ENCODE data around the gene GPR107.

The GPR107 gene

GRCh38 chr9:130053109-130053503, 600 bp upstream of the GPR107 start:
- peaks cover 29 to 77% (median 36%) of the 10 kb centered on the region in 10 experiments for H3K4me1 ChIP-seq
- H3K27ac ChIP-seq: peak overlapping the region; percentile 82 to 99 (median 90)
- H3K4me3 ChIP-seq: peak overlapping the region; percentile 82 to 99 (median 94)
- H3K4me2 ChIP-seq: peak overlapping the region; percentile 90 to 100 (median 96)
- H4K20me1 ChIP-seq: peaks cover 0 to 22% (median 7%) of the 10 kb centered on the region in 11 experiments; a peak in 10 of 22 replicates
- H3K9ac ChIP-seq: peak overlapping the region; percentile 90 to 97 (median 93)
- no peaks in the 10 kb centered on the region for H3K9me3 ChIP-seq (replicated peaks in 1 of 11)
- H3K36me3 ChIP-seq: peaks cover 4 to 13% (median 6%) of the 10 kb centered on the region in 11 experiments; a peak in 18 of 22 replicates
- TF ChIP-seq Cebpa-rat (IDR thresholded peaks at IDR 0.05): no peak
- no peaks in the 10 kb centered on the region for H3K27me3 ChIP-seq

- peaks cover 29 to 71% (median 36%) of the 10 kb centered on the region in 10 experiments for H3K4me1 ChIP-seq
- no peak for TF ChIP-seq Cebpa-rat (IDR thresholded peaks at IDR 0.05)
- H3K36me3 ChIP-seq: peaks cover 17 to 26% (median 19%) of the 10 kb centered on the region in 11 experiments; a peak in 21 of 22 replicates
- peak overlapping the region; percentile 82 to 99 (median 90) for H3K27ac ChIP-seq
- peak overlapping the region; percentile 82 to 99 (median 94) for H3K4me3 ChIP-seq
- peak overlapping the region; percentile 90 to 100 (median 96) for H3K4me2 ChIP-seq
- H3K9me3 ChIP-seq (replicated peaks in 1 of 11): no peaks in the 10 kb centered on the region
- no peaks in the 10 kb centered on the region for H3K27me3 ChIP-seq
- peaks cover 0 to 34% (median 15%) of the 10 kb centered on the region in 11 experiments; a peak in 13 of 22 replicates for H4K20me1 ChIP-seq
- peak overlapping the region; percentile 90 to 97 (median 93) for H3K9ac ChIP-seq
Observed at GRCh38 chr9:130054325-130054786, 650 bp downstream of the GPR107 start.

GRCh38 chr9:130054820-130055219, 1.1 kb downstream of the GPR107 start:
- Histone ChIP-seq H3K9me3 (replicated peaks in 1 of 11) (no peaks in the 10 kb centered on the region), H3K36me3 (peaks cover 17 to 31% (median 23%) of the 10 kb centered on the region in 11 experiments; a peak in 21 of 22 replicates), H3K27ac (peak overlapping the region; percentile 82 to 99 (median 90); a peak in 20 of 22 replicates), H3K27me3 (no peaks in the 10 kb centered on the region), H3K4me3 (peak overlapping the region; percentile 82 to 99 (median 94)), H4K20me1 (peaks cover 0 to 37% (median 19%) of the 10 kb centered on the region in 11 experiments; a peak in 13 of 22 replicates), H3K9ac (peak overlapping the region; percentile 90 to 97 (median 93)), H3K4me1 (peaks cover 29 to 67% (median 36%) of the 10 kb centered on the region in 10 experiments), H3K4me2 (peak overlapping the region; percentile 90 to 100 (median 96))
- no peak for TF ChIP-seq Cebpa-rat (IDR thresholded peaks at IDR 0.05)

- peaks cover 10 to 67% (median 37%) of the 10 kb centered on the region in 11 experiments; a peak in 16 of 22 replicates for H4K20me1 ChIP-seq
- TF ChIP-seq Cebpa-rat (IDR thresholded peaks at IDR 0.05): no peak
- H3K9ac ChIP-seq: no peak overlapping the region
Observed at GRCh38 chr9:130058154-130058553, 4.4 kb downstream of the GPR107 start.

GRCh38 chr9:130058887-130059286, 5.2 kb downstream of the GPR107 start:
- Histone ChIP-seq H3K9me3 (replicated peaks in 1 of 11) (no peaks in the 10 kb centered on the region), H3K27ac (no peak overlapping the region), H3K4me3 (no peak overlapping the region), H3K36me3 (peaks cover 17 to 44% (median 30%) of the 10 kb centered on the region in 11 experiments; a peak in 21 of 22 replicates), H3K4me2 (no peak overlapping the region), H3K27me3 (no peaks in the 10 kb centered on the region), H3K9ac (no peak overlapping the region), H4K20me1 (peaks cover 10 to 73% (median 39%) of the 10 kb centered on the region in 11 experiments; a peak in 16 of 22 replicates), H3K4me1 (peaks cover 29 to 77% (median 38%) of the 10 kb centered on the region in 10 experiments)
- TF ChIP-seq Cebpa-rat (IDR thresholded peaks at IDR 0.05): no peak

More at GRCh38 chr9:130058154-130058553, 4.4 kb downstream of the GPR107 start:
- H3K4me2 ChIP-seq: no peak overlapping the region
- no peaks in the 10 kb centered on the region for H3K9me3 ChIP-seq (replicated peaks in 1 of 11)
- H3K36me3 ChIP-seq: peaks cover 17 to 44% (median 30%) of the 10 kb centered on the region in 11 experiments; a peak in 21 of 22 replicates
- H3K27ac ChIP-seq: no peak overlapping the region
- no peaks in the 10 kb centered on the region for H3K27me3 ChIP-seq
- H3K4me3 ChIP-seq: no peak overlapping the region
- H3K4me1 ChIP-seq: peaks cover 30 to 70% (median 38%) of the 10 kb centered on the region in 10 experiments

GRCh38 chr9:130060296-130060695, 6.6 kb downstream of the GPR107 start:
- no peaks in the 10 kb centered on the region for H3K27me3 ChIP-seq
- H3K4me3 ChIP-seq: no peak overlapping the region
- peaks cover 19 to 79% (median 28%) of the 10 kb centered on the region in 10 experiments for H3K4me1 ChIP-seq
- no peaks in the 10 kb centered on the region for H3K9me3 ChIP-seq (replicated peaks in 1 of 11)
- peaks cover 17 to 55% (median 40%) of the 10 kb centered on the region in 11 experiments for H3K36me3 ChIP-seq
- H3K4me2 ChIP-seq: peak overlapping the region in 3 of 11 experiments; percentile 64 to 89 (median 80); a peak in 4 of 22 replicates
- peaks cover 10 to 86% (median 41%) of the 10 kb centered on the region in 11 experiments; a peak in 16 of 22 replicates for H4K20me1 ChIP-seq
- no peak overlapping the region for H3K9ac ChIP-seq
- no peak overlapping the region for H3K27ac ChIP-seq
- no peak for TF ChIP-seq Cebpa-rat (IDR thresholded peaks at IDR 0.05)

- Histone ChIP-seq H3K4me1 (peaks cover 19 to 80% (median 33%) of the 10 kb centered on the region in 10 experiments), H3K36me3 (peaks cover 15 to 53% (median 42%) of the 10 kb centered on the region in 11 experiments), H3K9me3 (replicated peaks in 1 of 11) (0 out of 22 replicates have a peak, but pooled peaks cover 0 to 2% (median 0%) of the 10 kb centered on the region in 11 experiments), H3K27me3 (no peaks in the 10 kb centered on the region), H3K4me2 (peak overlapping the region; percentile 8 to 89 (median 41); a peak in 16 of 22 replicates), H3K9ac (no peak overlapping the region; a peak in 1 of 22 replicates), H3K4me3 (no peak overlapping the region), H4K20me1 (peaks cover 5 to 90% (median 41%) of the 10 kb centered on the region in 11 experiments; a peak in 16 of 22 replicates), H3K27ac (no peak overlapping the region; a peak in 1 of 22 replicates)
- no peak for TF ChIP-seq Cebpa-rat (IDR thresholded peaks at IDR 0.05)
Observed at GRCh38 chr9:130062750-130063149, 9.0 kb downstream of the GPR107 start.

GRCh38 chr9:130064621-130065020, 10.9 kb downstream of the GPR107 start:
- H3K36me3 ChIP-seq: peaks cover 0 to 34% (median 23%) of the 10 kb centered on the region in 11 experiments; a peak in 20 of 22 replicates
- H3K4me3 ChIP-seq: no peak overlapping the region
- no peak overlapping the region for H3K9ac ChIP-seq
- H3K9me3 ChIP-seq (replicated peaks in 1 of 11): 0 out of 22 replicates have a peak, but pooled peaks cover 0 to 2% (median 0%) of the 10 kb centered on the region in 11 experiments
- H3K4me2 ChIP-seq: 0 out of 22 replicates have a peak overlapping the region, but pooled peaks of 1 of the 11 experiments have one; percentile 11
- H3K27me3 ChIP-seq: no peaks in the 10 kb centered on the region
- H4K20me1 ChIP-seq: peaks cover 0 to 92% (median 37%) of the 10 kb centered on the region in 11 experiments; a peak in 14 of 22 replicates
- no peak for TF ChIP-seq Cebpa-rat (IDR thresholded peaks at IDR 0.05)
- H3K4me1 ChIP-seq: peaks cover 24 to 93% (median 51%) of the 10 kb centered on the region in 10 experiments
- H3K27ac ChIP-seq: 0 out of 22 replicates have a peak overlapping the region, but pooled peaks of 2 of the 11 experiments have one; percentile 6 to 16

- Histone ChIP-seq H3K4me3 (no peak overlapping the region; a peak in 1 of 20 replicates), H3K9me3 (replicated peaks in 1 of 11) (0 out of 22 replicates have a peak, but pooled peaks cover 0 to 2% (median 0%) of the 10 kb centered on the region in 11 experiments), H4K20me1 (peaks cover 0 to 93% (median 3%) of the 10 kb centered on the region in 11 experiments; a peak in 11 of 22 replicates), H3K4me1 (peaks cover 7 to 95% (median 60%) of the 10 kb centered on the region in 10 experiments), H3K9ac (peak overlapping the region in 6 of 11 experiments; percentile 18 to 69 (median 66); a peak in 10 of 22 replicates), H3K27me3 (no peaks in the 10 kb centered on the region), H3K36me3 (peaks cover 0 to 22% (median 17%) of the 10 kb centered on the region in 11 experiments; a peak in 18 of 22 replicates), H3K4me2 (peak overlapping the region in 10 of 11 experiments; percentile 17 to 88 (median 72); a peak in 18 of 22 replicates), H3K27ac (peak overlapping the region in 9 of 11 experiments; percentile 53 to 83 (median 71); a peak in 19 of 22 replicates)
- TF ChIP-seq Cebpa-rat (IDR thresholded peaks at IDR 0.05): no peak
Observed at GRCh38 chr9:130069048-130069447, 15.3 kb downstream of the GPR107 start.

All from BLaER1 treated with 17β-estradiol and CSF1 and Interleukin-3, amounts not matched to agents 10 nM and 100 nM (cell line).